Mesodermal cell (in vitro differentiated cells): ENCODE data around the gene RNF212B. TPM values are rescaled to one million over a fixed set of nuclear protein-coding genes. Genes with fewer than 3 reads are reported as not detected.
"Not testable (repeated sequence)": the region's sequence is repeated elsewhere in the genome, so short reads cannot be mapped to it uniquely, and the experiment has no call there.

Source experiments
- H3K27ac ChIP-seq: 2 replicates; pipeline ENCODE4 v1.7.0; 2013; ENCODE audit warnings: mild to moderate bottlenecking, low read depth, low read length, moderate library complexity; ENCODE audit not compliant: severe bottlenecking
- H3K36me3 ChIP-seq: 2 replicates; pipeline ENCODE4 v1.7.1; 2013; ENCODE audit warnings: mild to moderate bottlenecking, low read length, moderate library complexity; ENCODE audit not compliant: control insufficient read depth, insufficient read depth
- H3K4me1 ChIP-seq: one replicate; pipeline ENCODE4 v1.7.1; 2013; ENCODE audit warnings: mild to moderate bottlenecking, low read length; ENCODE audit not compliant: insufficient read depth, control insufficient read depth, poor library complexity, severe bottlenecking
- H3K4me3 ChIP-seq: 2 replicates; pipeline ENCODE4 v1.7.0; 2013; ENCODE audit warnings: low read length, control low read depth, mild to moderate bottlenecking; ENCODE audit not compliant: insufficient read depth, poor library complexity, severe bottlenecking; ENCODE audit errors: extremely low read depth
- H3K9me3 ChIP-seq: 2 replicates; pipeline ENCODE4 v1.7.1; 2013; ENCODE audit warnings: mild to moderate bottlenecking, low read length, moderate library complexity; ENCODE audit not compliant: control insufficient read depth
- WGBS, 2 experiments: methylation state at CpG; one replicate each; pipeline ENCODE4 v1.1.5; 2013; ENCODE audit warnings: missing lambda C conversion rate in 2 of 2; ENCODE audit not compliant: insufficient coverage in 2 of 2; 5-methylcytosine and 5-hydroxymethylcytosine counted together
- polyA plus RNA-seq, 2 experiments: library from polyadenylated mRNA; stranded (reverse); fragments of 50-300 nt; gene quantifications; one replicate each; pipeline ENCODE4 v1.2.3, GENCODE V29; 2013

The RNF212B gene
- not detected for polyA plus RNA-seq (2013, experiment 1 of 2)
- not detected for polyA plus RNA-seq (2013, experiment 2 of 2)

GRCh38 chr14:23237772-23238594 is at the start of gene RNF212B:
RNF212B (plus strand) TSS chr14:23237936; CDS start chr14:23240346, 2,410 bp downstream.
- H3K4me3 ChIP-seq = peak within 1 kb of the TSS; percentile 2
- peak within 1 kb of the TSS; percentile 29 for H3K27ac ChIP-seq
- H3K36me3 ChIP-seq = no peaks in the 10 kb centered on the region
- H3K4me1 ChIP-seq = no peaks in the 10 kb centered on the region
- no peaks in the 10 kb centered on the region for H3K9me3 ChIP-seq
- WGBS, 2 experiments = 45 to 53% methylated on average over 29 of the region's 39 CpGs

DNA sequence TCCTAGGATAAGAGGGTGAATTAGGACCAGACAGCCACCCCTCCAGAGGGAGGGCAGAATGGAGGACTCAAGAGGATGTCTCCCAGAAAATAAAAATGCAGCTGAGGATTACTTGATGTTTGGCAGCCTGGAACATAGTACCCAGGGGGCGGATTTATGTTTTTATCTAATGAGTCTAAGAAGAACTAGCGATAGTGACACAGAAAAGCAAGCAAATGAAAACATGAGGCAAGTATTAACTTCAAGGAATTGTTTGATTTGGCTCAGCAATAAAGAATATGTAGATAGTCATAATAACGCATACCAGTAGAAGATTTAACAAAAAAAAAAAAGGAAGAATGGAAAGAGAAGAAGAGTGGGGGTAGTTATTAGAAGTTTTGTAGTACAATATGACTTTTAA is 44.3 kb upstream of the RNF212B start:
- H3K4me3 ChIP-seq = no peak overlapping the region
- H3K9me3 ChIP-seq = no peaks in the 10 kb centered on the region
- H3K36me3 ChIP-seq = no peaks in the 10 kb centered on the region
- no peak overlapping the region for H3K27ac ChIP-seq
- WGBS, 2 experiments = 85 to 100% methylated on average over 2 of the region's 3 CpGs
- peaks cover 5% of the 10 kb centered on the region for H3K4me1 ChIP-seq

DNA sequence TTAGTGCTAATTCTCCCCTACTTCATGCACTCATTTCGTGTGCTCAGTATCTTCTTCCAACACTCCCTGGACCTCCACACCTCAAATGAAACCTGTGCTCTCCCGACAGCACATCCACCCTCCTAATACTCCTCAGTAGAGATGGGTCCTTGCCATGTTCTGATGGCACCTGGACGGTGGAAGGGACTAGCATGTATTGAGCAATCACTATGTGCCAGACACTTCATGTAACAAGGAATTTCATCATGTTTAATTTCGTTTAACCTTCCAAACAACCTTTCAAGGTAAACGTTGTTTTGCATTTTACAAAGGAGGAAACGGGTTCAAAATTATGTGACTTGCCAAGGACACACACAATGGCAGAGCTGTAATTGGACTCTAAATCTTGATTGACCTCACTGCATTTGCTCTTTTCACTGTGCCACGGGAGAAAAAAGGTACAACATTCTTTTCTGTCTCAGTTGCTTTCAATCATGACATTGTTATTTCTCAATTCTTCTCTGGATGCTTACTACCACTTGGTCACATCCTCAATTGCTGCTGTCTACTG is 42.1 kb upstream of the RNF212B start:
- Histone ChIP-seq H3K36me3 (no peaks in the 10 kb centered on the region), H3K4me1 (peaks cover 5% of the 10 kb centered on the region), H3K4me3 (no peak overlapping the region), H3K27ac (no peak overlapping the region), H3K9me3 (no peaks in the 10 kb centered on the region)
- WGBS, 2 experiments = 92 to 94% methylated on average over 5 to 7 of the region's 7 CpGs

DNA sequence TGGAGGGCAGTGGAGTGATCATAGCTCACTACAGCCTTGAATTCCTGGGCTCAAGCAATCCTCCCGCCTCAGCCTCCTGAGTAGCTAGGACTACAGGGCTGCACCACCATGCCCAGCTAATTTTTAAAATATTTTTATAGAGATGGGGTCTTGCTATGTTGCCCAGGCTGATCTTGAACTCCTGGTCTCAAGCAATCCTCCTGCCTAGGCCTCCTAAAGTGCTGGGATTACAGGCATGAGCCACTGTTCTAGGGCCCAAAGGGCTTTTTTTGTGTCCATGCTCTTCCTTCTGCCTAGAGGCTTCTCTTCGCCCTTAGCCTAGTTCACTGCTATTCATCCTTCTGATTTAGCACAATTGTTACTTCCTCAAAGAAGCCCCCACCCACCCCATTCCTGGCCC is 41.2 kb upstream of the RNF212B start:
- not testable (repeated sequence) for H3K27ac ChIP-seq, H3K4me3 ChIP-seq, H3K4me1 ChIP-seq, H3K36me3 ChIP-seq, H3K9me3 ChIP-seq
- WGBS, 2 experiments = 80 to 100% methylated on average over 1 of the region's 2 CpGs

GRCh38 chr14:23199141-23199540 is 38.6 kb upstream of the RNF212B start:
- not testable (repeated sequence) for H3K36me3 ChIP-seq, H3K4me3 ChIP-seq, H3K4me1 ChIP-seq, H3K9me3 ChIP-seq, H3K27ac ChIP-seq
- 80 to 100% methylated on average over 1 of the region's 1 CpG for WGBS, 2 experiments

- no peaks in the 10 kb centered on the region for H3K36me3 ChIP-seq
Measured at GRCh38 chr14:23202001-23202400, 35.7 kb upstream of the RNF212B start.

GRCh38 chr14:23206422-23207145 is 31.2 kb upstream of the RNF212B start:
- 60 to 90% methylated on average over 1 to 2 of the region's 3 CpGs for WGBS, 2 experiments
- Histone ChIP-seq H3K27ac (no peak overlapping the region), H3K4me1 (peaks cover 3% of the 10 kb centered on the region), H3K4me3 (no peak overlapping the region), H3K36me3 (no peaks in the 10 kb centered on the region), H3K9me3 (no peaks in the 10 kb centered on the region)

More at GRCh38 chr14:23202001-23202400, 35.7 kb upstream of the RNF212B start:
- no peak overlapping the region for H3K4me3 ChIP-seq
- peaks cover 7% of the 10 kb centered on the region for H3K4me1 ChIP-seq
- H3K9me3 ChIP-seq = no peaks in the 10 kb centered on the region
- H3K27ac ChIP-seq = no peak overlapping the region
- WGBS, 2 experiments = 91 to 95% methylated on average over 5 to 7 of the region's 7 CpGs

DNA sequence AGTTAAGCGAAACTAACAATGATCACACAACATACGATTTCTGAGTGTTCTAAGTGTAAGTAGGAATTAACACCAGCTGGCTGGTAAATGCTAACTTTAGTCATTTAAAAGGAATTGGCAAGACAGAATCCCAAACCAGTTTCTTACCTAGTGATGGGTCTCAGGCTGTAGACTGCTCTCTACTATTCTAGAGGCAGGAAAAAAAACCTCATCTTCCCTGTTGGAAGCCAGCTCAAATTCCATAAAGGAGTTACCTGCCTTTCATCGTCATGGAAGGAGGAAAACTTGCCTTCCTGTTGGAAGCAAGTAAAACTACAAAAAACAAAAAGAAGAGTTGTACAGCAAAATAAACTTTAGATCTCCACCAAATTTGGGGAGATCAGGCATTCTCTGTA is 30.6 kb upstream of the RNF212B start:
- no peak overlapping the region for H3K27ac ChIP-seq
- H3K36me3 ChIP-seq = no peaks in the 10 kb centered on the region
- WGBS, 2 experiments = no CpG with 5 or more reads among the region's 3 CpGs

DNA sequence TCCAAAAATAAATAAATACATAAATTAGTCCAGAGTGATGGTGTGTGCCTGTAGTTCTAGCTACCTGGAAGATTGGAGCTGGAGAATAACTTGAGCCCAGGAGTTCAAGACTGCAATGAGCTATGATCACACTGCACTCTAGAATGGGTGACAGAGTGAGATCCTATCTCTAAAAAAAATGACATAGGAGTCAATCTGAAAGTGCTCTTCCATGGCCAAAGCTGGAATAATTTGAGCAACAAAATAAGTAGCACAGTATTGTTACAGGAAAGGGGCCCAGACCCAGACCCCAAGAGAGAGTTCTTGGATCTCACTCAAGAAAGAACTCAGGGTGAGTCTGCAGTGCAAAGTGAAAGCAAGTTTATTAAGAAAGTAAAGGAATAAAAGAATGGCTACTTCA is 29.4 kb upstream of the RNF212B start:
- H3K27ac ChIP-seq = no peak overlapping the region
- H3K9me3 ChIP-seq = no peaks in the 10 kb centered on the region
- H3K4me3 ChIP-seq = no peak overlapping the region
- peaks cover 3% of the 10 kb centered on the region for H3K4me1 ChIP-seq
- no peaks in the 10 kb centered on the region for H3K36me3 ChIP-seq

More for the DNA sequence above, 30.6 kb upstream of the RNF212B start:
- no peak overlapping the region for H3K4me3 ChIP-seq
- no peaks in the 10 kb centered on the region for H3K9me3 ChIP-seq
- H3K4me1 ChIP-seq = peaks cover 3% of the 10 kb centered on the region

- 92 to 97% methylated on average over 5 to 6 of the region's 7 CpGs for WGBS, 2 experiments
Measured at GRCh38 chr14:23209651-23210423, 27.9 kb upstream of the RNF212B start.

More at GRCh38 chr14:23209651-23210423, 27.9 kb upstream of the RNF212B start:
- H3K4me3 ChIP-seq = no peak overlapping the region
- peaks cover under 1% of the 10 kb centered on the region for H3K9me3 ChIP-seq
- no peaks in the 10 kb centered on the region for H3K36me3 ChIP-seq
- H3K4me1 ChIP-seq = peaks cover 3% of the 10 kb centered on the region
- H3K27ac ChIP-seq = no peak overlapping the region
